NCI-H2227 treated with DMSO at 0.1 percent for 48 hours (cell line): ENCODE measurements around the gene ERVK3-1.
"Not testable (repeated sequence)": the region's sequence is repeated elsewhere in the genome, so short reads cannot be mapped to it uniquely, and the experiment has no call there.

Experiments
- DNase-seq: peaks from one replicate; lab custom pipeline; 2025; lab: John Stamatoyannopoulos, UW

Gene ERVK3-1

GRCh38 chr19:58346961-58347929, 42.1 kb downstream of the ERVK3-1 start:
- peak; percentile 93 for DNase-seq

- DNase-seq = not testable (repeated sequence)
Observed at GRCh38 chr19:58348080-58348479, 42.9 kb downstream of the ERVK3-1 start.

DNA sequence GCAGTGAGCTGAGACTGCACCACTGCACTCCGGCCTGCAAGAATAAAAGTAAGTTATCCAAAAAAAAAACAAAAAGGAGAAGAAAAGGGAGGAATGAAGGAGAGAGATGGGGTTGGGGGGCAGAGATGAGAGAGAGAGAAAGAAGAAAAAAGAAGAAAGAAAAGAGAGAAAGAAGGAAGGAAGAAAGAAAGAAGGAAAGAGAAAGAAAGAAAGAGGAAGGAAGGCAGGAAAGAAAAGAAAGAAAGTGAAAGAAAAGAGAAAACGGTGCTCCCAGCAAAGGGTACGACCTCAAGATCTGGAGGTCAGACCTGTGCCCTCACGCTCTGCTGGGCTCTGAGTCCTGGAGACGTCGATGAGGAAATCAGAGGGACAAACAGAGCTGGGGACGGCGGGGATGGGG, 44.4 kb downstream of the ERVK3-1 start:
- DNase-seq = no peak

DNA sequence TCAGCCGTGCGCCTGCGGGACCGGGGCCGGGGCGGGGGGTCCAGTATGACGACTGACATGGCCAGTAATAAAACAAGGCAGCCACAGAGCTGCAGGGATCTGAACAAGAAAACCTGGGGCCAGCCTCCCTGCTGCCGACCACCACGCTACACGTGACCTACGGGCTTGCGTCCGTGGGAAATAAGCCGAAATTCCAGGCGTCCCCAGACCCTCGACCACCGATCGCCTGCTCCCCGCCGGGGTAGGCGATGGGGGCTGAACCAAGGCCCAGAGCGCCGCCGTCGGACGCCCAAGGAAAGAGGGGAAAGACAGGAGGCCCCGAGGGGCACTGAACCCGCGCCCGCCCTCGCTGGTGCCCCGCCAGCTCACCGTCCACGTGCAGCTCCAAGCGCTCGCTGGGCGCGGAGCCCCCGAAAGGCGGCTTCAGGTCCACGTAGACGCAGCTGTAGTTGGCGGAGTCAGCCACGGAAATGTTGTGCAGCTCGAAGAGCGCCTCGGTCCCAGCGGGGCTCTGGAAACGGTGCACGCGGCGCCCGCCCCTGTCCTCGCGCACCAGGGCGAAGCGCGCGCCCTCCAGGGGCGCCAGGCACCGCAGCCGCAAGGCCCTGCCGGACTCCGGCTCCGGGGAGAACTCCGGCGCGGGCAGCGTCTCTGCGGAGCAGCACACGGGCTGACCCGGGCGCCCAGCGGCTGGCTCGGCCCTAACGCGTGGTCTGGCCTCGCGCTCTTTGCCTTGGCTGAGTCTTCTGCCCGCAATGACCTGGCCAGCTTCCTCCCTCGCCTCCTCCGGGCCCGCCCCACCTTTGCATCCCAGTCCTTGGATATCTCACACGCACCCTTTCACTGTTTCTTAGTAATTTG, 45.1 kb downstream of the ERVK3-1 start:
- no peak for DNase-seq

DNA sequence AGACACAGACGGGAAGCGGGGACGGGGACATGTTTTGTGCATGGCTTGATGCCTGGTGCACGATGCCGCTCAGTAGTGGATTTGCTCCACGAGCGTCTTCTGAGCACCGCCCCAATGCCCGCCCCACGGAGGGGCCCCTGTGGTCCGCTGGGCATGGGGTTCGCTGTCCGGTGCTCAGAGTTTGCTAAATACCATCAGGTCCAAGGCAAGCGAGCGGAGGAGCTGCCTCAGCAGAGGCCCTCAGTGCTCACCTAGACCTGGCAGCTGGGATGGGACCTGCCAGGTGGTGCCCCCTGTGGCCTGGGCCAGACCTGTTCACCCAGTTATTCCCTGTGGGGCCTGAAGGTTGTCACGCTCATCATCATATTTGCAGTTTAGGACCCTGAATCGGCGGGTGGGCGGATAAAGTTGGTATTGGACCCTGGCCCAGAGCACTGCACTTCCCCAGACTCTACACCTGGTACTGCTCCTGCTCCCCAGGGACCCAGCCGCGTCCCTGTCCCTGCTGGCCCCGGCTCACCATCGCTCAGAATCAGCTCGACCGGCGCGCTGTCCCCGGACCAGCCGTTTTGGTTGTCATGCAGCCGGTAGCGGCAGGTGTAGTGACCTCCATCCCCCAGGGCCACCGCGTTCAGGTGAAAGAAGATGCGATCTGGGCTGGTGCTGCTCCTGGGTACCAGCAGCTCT, 45.8 kb downstream of the ERVK3-1 start:
- DNase-seq = no peak

- no peak for DNase-seq
Observed at GRCh38 chr19:58351558-58351878, 46.3 kb downstream of the ERVK3-1 start.

DNA sequence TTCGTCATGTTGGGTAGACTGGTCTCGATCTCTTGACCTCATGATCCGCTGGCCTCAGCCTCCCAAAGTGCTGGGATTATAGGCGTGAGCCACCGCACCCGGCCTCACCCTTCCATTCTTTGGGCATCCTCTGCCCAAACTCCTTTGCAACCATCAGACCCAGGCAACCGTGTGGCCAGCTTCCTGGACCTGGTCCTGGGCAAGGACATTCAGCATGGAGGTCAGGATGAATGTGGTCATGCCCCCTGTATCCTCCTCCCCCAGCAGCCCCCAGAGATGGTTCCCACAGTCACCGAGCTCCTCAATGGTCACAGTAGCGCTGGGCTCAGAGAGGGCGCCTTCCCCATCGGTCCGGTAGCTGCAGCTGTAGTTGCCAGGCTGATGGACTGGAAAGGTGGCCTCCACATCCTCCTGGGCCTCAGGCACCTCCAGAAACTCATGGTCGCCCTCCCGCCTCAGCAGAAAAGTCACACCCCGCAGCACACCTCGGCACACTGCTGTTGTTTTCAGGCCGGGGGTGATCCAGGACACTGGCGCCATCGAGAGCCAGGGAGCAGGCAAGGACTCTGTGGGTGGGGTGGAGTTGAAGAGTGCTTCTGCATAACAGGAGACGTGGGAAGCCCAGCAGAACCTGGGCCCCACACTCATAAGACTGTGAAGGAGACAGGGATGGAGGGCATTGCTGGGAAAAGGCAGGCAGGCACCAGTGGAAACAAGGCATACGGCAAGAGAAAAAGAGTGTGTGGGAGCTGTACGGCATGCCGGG, 47.0 kb downstream of the ERVK3-1 start:
- no peak for DNase-seq

GRCh38 chr19:58352760-58353671, 47.8 kb downstream of the ERVK3-1 start, which contains the start of gene A1BG:
Gene A1BG, minus strand, starts transcription at chr19:58353492. Its CDS starts 55 bp downstream, at chr19:58353437.
- no peak for DNase-seq

GRCh38 chr19:58353717-58354477, 48.7 kb downstream of the ERVK3-1 start:
- no peak for DNase-seq

DNA sequence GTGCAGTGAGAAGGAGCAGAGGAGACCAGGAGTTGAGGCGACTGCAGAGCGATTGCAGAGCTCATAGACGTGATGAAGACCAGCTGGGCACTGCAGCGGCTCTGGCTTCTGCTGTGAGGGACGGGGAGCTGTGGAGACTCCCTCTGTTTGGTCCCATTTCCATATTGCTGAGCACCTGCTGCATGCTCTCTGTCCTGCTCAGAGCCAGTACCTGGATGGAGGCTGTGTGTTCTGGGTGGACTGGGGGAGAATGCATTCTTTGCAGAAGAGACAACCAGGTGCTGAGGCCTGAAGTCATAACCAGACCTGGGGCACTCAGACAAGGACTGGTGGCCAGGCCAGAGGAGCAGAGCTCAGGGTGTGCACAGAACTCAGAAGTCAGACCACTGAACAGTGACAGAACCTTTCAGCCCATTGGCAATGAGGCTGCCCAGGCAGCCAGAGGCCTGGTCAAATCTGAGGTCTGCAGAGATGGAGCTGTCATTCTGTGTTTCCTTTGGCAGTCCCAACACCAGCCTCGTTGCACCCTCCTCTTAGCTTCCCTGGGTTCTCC, 49.4 kb downstream of the ERVK3-1 start:
- no peak for DNase-seq

- no peak for DNase-seq
Observed at GRCh38 chr19:58355215-58355796, 50.1 kb downstream of the ERVK3-1 start.

DNA sequence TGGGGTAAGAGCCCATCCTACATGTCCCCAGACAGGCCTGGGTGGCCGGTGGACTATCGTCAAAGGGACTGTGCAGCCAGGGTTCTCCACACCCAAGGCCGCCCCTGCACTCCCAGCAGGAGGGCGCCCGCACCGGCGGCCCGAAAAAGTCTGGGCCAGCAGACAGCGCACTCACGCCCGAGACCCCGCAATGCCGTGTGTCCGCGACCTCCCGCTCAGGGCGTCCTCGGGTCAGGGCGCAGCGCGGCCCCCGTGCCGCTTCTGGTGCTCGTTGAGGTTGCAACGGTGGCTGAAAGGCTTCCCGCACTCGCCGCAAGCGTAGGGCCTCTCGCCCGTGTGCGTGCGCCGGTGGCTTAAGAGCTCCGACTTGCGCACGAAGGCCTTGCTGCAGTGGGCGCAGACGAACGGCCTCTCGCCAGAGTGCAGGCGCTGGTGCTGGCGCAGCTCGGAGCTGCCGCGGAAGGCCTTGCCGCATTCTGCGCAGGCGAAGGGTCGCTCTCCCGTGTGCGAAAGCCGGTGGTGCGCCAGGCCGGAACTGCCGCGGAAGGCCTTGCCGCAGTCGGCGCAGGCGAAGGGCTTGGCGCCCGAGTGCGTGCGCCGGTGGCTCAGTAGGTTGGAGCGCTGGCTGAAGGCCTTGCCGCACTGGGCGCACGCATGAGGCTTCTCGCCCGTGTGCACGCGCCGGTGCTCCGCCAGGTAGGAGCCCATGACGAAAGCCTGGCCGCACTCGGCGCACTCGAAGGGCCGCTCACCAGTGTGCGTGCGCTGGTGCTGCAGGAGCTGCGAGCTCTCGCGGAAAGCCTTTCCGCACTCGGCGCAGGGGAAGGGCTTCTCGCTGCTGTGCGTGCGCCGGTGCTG, 51.0 kb downstream of the ERVK3-1 start:
- no peak for DNase-seq

- DNase-seq = no peak
Observed at GRCh38 chr19:58356766-58357480, 51.7 kb downstream of the ERVK3-1 start.

GRCh38 chr19:58357481-58358145, 52.4 kb downstream of the ERVK3-1 start:
- no peak for DNase-seq

DNA sequence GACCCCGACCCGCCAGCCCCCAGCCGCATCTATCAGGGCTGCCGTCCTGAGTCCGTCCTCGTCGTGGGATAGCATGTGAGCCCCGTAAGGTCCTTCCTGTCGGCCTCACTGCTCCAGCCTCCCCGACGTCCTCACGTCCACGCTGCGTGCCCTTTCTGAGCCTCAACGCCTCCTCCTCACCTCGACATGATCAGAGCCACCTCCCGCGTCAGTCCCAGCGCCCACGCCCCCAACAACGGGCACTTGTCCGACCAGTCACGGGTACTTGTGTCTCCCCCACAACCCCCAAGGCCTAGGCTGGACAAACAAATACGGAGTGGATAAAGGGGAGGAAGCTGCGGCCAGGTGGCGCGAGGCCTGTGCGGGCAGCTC, 56.7 kb downstream of the ERVK3-1 start:
- DNase-seq = peak; percentile 89

DNA sequence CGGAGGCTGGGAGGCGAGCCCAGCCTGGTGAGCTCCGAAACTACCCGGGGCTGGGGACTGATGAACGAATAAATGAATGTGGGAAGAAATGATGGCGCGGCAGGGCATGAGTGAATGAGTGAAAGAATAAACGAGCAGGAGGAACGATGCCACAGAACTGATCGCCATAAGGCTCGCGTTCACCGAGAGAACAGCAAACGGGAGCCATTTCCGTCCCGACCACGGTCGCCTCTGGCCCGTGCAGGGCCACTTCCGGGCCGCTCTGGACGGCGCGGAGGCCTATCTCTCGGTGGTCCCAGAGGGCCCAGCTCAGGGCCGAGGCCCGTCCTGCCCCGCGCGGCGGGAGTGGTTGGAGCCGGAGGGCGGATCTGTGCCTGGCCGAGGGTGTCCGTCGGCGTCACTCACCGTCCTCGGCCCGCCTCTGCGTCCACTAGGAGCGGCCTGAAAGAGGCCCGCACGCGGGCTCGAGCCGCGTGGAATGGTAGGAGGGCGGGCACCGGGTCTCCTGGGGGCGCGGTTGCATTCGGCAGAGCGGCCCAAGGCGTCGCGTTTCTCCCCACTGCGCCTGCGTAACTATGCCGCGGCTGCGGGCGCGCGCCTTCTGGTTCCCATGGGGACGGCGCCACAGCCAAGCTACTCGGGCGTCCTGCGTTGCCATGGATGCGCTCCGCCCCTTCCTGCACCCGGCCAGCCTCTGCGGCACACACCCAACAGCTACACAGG, 57.3 kb downstream of the ERVK3-1 start, which contains the start of gene ZNF497:
TSS of gene ZNF497 (minus strand) at position 480 of the 723 bp plus-strand sequence. CDS start 5,116 bp downstream, outside the sequence.
- peak; percentile 100 for DNase-seq
